Measurements from ENCODE around the gene MEIS2.

DNA sequence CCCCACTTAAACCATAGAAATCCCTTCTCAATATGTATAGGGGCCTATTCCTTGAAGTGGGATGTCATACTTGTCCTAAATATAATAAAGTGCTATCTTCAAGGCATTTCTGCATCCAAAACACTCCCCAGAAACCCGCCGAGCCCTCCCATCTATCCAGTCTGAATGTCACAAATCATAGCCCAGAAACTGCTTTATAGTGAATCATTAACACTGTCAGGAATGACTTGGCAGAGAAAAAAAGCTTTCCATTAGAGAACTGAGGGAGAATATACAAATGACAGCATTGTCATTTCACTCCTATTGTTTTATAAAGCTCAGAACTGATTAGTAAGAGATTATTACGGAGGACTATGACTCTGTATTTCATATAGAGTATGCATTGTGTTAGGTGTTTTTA lies 48.4 kb upstream of the MEIS2 start:
- TF ChIP-seq, protein P1, sequence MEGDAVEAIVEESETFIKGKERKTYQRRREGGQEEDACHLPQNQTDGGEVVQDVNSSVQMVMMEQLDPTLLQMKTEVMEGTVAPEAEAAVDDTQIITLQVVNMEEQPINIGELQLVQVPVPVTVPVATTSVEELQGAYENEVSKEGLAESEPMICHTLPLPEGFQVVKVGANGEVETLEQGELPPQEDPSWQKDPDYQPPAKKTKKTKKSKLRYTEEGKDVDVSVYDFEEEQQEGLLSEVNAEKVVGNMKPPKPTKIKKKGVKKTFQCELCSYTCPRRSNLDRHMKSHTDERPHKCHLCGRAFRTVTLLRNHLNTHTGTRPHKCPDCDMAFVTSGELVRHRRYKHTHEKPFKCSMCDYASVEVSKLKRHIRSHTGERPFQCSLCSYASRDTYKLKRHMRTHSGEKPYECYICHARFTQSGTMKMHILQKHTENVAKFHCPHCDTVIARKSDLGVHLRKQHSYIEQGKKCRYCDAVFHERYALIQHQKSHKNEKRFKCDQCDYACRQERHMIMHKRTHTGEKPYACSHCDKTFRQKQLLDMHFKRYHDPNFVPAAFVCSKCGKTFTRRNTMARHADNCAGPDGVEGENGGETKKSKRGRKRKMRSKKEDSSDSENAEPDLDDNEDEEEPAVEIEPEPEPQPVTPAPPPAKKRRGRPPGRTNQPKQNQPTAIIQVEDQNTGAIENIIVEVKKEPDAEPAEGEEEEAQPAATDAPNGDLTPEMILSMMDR (tag by site-specific recombination; IDR thresholded peaks at IDR 0.05): no peak
- TF ChIP-seq GLI4 (tag by site-specific recombination; IDR thresholded peaks at IDR 0.05) (no peak), ZNF555 (tag by site-specific recombination; conservative IDR thresholded peaks at IDR 0.05) (no peak), PRDM1 (tag by site-specific recombination; IDR thresholded peaks at IDR 0.05) (no peak), ZNF292 (tag by site-specific recombination; IDR thresholded peaks at IDR 0.05; ENCODE audit: borderline replicate concordance, low read depth) (no peak), MZF1 (tag by site-specific recombination; IDR thresholded peaks at IDR 0.05; ENCODE audit: borderline replicate concordance) (no peak), ZNF138 (tag by site-specific recombination; IDR thresholded peaks at IDR 0.05; ENCODE audit: borderline replicate concordance) (no peak)
- TF ChIP-seq, protein P2, sequence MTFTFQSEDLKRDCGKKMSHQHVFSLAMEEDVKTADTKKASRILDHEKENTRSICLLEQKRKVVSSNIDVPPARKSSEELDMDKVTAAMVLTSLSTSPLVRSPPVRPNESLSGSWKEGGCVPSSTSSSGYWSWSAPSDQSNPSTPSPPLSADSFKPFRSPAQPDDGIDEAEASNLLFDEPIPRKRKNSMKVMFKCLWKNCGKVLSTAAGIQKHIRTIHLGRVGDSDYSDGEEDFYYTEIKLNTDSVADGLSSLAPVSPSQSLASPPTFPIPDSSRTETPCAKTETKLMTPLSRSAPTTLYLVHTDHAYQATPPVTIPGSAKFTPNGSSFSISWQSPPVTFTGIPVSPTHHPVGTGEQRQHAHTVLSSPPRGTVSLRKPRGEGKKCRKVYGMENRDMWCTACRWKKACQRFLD (tag by site-specific recombination; IDR thresholded peaks at IDR 0.05): no peak
- TF ChIP-seq, protein P3, sequence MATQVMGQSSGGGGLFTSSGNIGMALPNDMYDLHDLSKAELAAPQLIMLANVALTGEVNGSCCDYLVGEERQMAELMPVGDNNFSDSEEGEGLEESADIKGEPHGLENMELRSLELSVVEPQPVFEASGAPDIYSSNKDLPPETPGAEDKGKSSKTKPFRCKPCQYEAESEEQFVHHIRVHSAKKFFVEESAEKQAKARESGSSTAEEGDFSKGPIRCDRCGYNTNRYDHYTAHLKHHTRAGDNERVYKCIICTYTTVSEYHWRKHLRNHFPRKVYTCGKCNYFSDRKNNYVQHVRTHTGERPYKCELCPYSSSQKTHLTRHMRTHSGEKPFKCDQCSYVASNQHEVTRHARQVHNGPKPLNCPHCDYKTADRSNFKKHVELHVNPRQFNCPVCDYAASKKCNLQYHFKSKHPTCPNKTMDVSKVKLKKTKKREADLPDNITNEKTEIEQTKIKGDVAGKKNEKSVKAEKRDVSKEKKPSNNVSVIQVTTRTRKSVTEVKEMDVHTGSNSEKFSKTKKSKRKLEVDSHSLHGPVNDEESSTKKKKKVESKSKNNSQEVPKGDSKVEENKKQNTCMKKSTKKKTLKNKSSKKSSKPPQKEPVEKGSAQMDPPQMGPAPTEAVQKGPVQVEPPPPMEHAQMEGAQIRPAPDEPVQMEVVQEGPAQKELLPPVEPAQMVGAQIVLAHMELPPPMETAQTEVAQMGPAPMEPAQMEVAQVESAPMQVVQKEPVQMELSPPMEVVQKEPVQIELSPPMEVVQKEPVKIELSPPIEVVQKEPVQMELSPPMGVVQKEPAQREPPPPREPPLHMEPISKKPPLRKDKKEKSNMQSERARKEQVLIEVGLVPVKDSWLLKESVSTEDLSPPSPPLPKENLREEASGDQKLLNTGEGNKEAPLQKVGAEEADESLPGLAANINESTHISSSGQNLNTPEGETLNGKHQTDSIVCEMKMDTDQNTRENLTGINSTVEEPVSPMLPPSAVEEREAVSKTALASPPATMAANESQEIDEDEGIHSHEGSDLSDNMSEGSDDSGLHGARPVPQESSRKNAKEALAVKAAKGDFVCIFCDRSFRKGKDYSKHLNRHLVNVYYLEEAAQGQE (tag by site-specific recombination; IDR thresholded peaks at IDR 0.05): no peak

Measured in HEK293 (cell line).